H9 (cell line): ENCODE data around the gene SNED1. TPM values are rescaled to one million over a fixed set of nuclear protein-coding genes. Genes with fewer than 3 reads are reported as not detected.

Experiments
- DNase-seq: peaks from one replicate; pipeline ENCODE4 v3.0.0-alpha.2; 2017
- H2AFZ ChIP-seq: one replicate; pipeline ENCODE4 v1.6.1; 2013; ENCODE audit warnings: mild to moderate bottlenecking, low read length, control low read depth, moderate library complexity
- H2AK5ac ChIP-seq: 2 replicates; pipeline ENCODE4 v1.6.1; 2013; ENCODE audit warnings: low read length, control low read depth, mixed read lengths; ENCODE audit not compliant: insufficient read length
- H2BK120ac ChIP-seq: one replicate; pipeline ENCODE4 v1.6.1; 2013; ENCODE audit warnings: low read depth, mild to moderate bottlenecking, low read length, control low read depth, inconsistent platforms; ENCODE audit not compliant: poor library complexity, severe bottlenecking
- H2BK12ac ChIP-seq: 2 replicates; pipeline ENCODE4 v1.6.1; 2013; ENCODE audit warnings: low read length, control low read depth, mixed read lengths, low read depth; ENCODE audit not compliant: insufficient read length
- H2BK15ac ChIP-seq: 2 replicates; pipeline ENCODE4 v1.6.1; 2013; ENCODE audit warnings: low read depth, low read length, control low read depth
- H2BK20ac ChIP-seq: one replicate; pipeline ENCODE4 v1.6.1; 2013; ENCODE audit warnings: low read depth, mild to moderate bottlenecking, low read length, control low read depth, inconsistent platforms; ENCODE audit not compliant: poor library complexity, severe bottlenecking
- H2BK5ac ChIP-seq: 2 replicates; pipeline ENCODE4 v1.6.1; 2013; ENCODE audit warnings: low read length, control low read depth, mixed read lengths; ENCODE audit not compliant: insufficient read length
- H3K14ac ChIP-seq: 2 replicates; pipeline ENCODE4 v1.6.1; 2013; ENCODE audit warnings: low read length, control low read depth; ENCODE audit not compliant: insufficient read depth
- H3K18ac ChIP-seq: 2 replicates; pipeline ENCODE4 v1.6.1; 2013; ENCODE audit warnings: low read depth, mild to moderate bottlenecking, mixed read lengths, low read length, control low read depth; ENCODE audit not compliant: insufficient read length
- H3K23ac ChIP-seq: 2 replicates; pipeline ENCODE4 v1.6.1; 2013; ENCODE audit warnings: low read length, control low read depth, mixed read lengths, low read depth; ENCODE audit not compliant: insufficient read length
- H3K23me2 ChIP-seq: 2 replicates; pipeline ENCODE4 v1.6.1; 2013; ENCODE audit warnings: low read depth, mild to moderate bottlenecking, mixed read lengths, low read length, control low read depth; ENCODE audit not compliant: insufficient read length, poor library complexity, severe bottlenecking
- H3K27ac ChIP-seq: 2 replicates; pipeline ENCODE4 v1.5.1; 2013; ENCODE audit warnings: low read length, control low read depth, mixed read lengths, low read depth; ENCODE audit not compliant: insufficient read length
- H3K27me3 ChIP-seq: 2 replicates; pipeline ENCODE4 v1.6.1; 2013; ENCODE audit warnings: low read length, control low read depth, inconsistent platforms; ENCODE audit not compliant: insufficient read depth
- H3K4ac ChIP-seq: 2 replicates; pipeline ENCODE4 v1.6.1; 2013; ENCODE audit warnings: low read depth, mild to moderate bottlenecking, control low read depth, inconsistent platforms, low read length, moderate library complexity
- H3K4me1 ChIP-seq: 2 replicates; pipeline ENCODE4 v1.6.1; 2013; ENCODE audit warnings: low read length, control low read depth, inconsistent platforms; ENCODE audit not compliant: insufficient read depth
- H3K4me2 ChIP-seq: 2 replicates; pipeline ENCODE4 v1.6.1; 2013; ENCODE audit warnings: low read length, control low read depth, mixed read lengths; ENCODE audit not compliant: insufficient read length, insufficient read depth
- H3K56ac ChIP-seq: 2 replicates; pipeline ENCODE4 v1.6.1; 2013; ENCODE audit warnings: low read depth, mild to moderate bottlenecking, mixed read lengths, low read length, control low read depth; ENCODE audit not compliant: insufficient read length
- H3K79me1 ChIP-seq: 2 replicates; pipeline ENCODE4 v1.6.1; 2013; ENCODE audit warnings: low read depth, mild to moderate bottlenecking, moderate library complexity, low read length, control low read depth, inconsistent platforms; ENCODE audit not compliant: insufficient read depth, poor library complexity, severe bottlenecking
- H3K79me2 ChIP-seq: 2 replicates; pipeline ENCODE4 v1.6.1; 2013; ENCODE audit warnings: low read length, control low read depth, inconsistent platforms; ENCODE audit not compliant: insufficient read depth
- H3K9ac ChIP-seq: 2 replicates; pipeline ENCODE4 v1.6.1; 2013; ENCODE audit warnings: low read length, control low read depth, mixed read lengths; ENCODE audit not compliant: insufficient read length; ENCODE audit errors: extremely low read depth
- H3K9me3 ChIP-seq: one replicate; pipeline ENCODE4 v1.6.1; 2013; ENCODE audit warnings: low read depth, low read length, inconsistent platforms; ENCODE audit not compliant: control insufficient read depth
- H3T11ph ChIP-seq: one replicate; pipeline ENCODE4 v1.6.1; 2013; ENCODE audit warnings: mild to moderate bottlenecking, low read length, control low read depth, inconsistent platforms
- H4K20me1 ChIP-seq: one replicate; pipeline ENCODE4 v1.6.1; 2013; ENCODE audit not compliant: control insufficient read depth, insufficient read length, insufficient read depth
- H4K5ac ChIP-seq: 2 replicates; pipeline ENCODE4 v1.6.1; 2013; ENCODE audit warnings: low read depth, mild to moderate bottlenecking, mixed read lengths, low read length, control low read depth; ENCODE audit not compliant: insufficient read length
- H4K8ac ChIP-seq: replicated peaks from 2 replicates; pipeline ENCODE4 v1.6.1; 2013; ENCODE audit warnings: low read length, control low read depth, mixed read lengths, low read depth; ENCODE audit not compliant: insufficient read length
- H4K91ac ChIP-seq: 2 replicates; pipeline ENCODE4 v1.6.1; 2013; ENCODE audit warnings: low read depth, mild to moderate bottlenecking, moderate library complexity, mixed read lengths, low read length, control low read depth; ENCODE audit not compliant: insufficient read length
- H3K27ac Mint-ChIP-seq, 3 experiments: 2 replicates in 2 of 3; 3 replicates in 1 of 3; pipeline ENCODE4 v1.8.0; 2020 to 2021; ENCODE audit warnings: mixed read lengths in 3 of 3, mild to moderate bottlenecking in 1 of 3, moderate library complexity in 1 of 3
- H3K27me3 Mint-ChIP-seq: 2 replicates; pipeline ENCODE4 v1.8.0; 2021; ENCODE audit warnings: low read depth, mild to moderate bottlenecking, moderate library complexity, mixed read lengths
- H3K36me3 Mint-ChIP-seq, 3 experiments: 2 replicates in 2 of 3; 3 replicates in 1 of 3; pipeline ENCODE4 v1.8.0; 2020 to 2021; ENCODE audit warnings: low read depth in 3 of 3, mixed read lengths in 3 of 3; ENCODE audit not compliant: insufficient read depth in 1 of 3
- H3K4me1 Mint-ChIP-seq, 2 experiments: 2 replicates each; pipeline ENCODE4 v1.8.0; 2020; ENCODE audit warnings: mixed read lengths in 2 of 2
- H3K4me3 Mint-ChIP-seq, 2 experiments: 2 replicates in 1 of 2; 3 replicates in 1 of 2; pipeline ENCODE4 v1.8.0; 2020 to 2021; ENCODE audit warnings: mild to moderate bottlenecking in 2 of 2, mixed read lengths in 2 of 2, moderate library complexity in 1 of 2
- H3K9me3 Mint-ChIP-seq, 2 experiments: 2 replicates in 1 of 2; 3 replicates in 1 of 2; pipeline ENCODE4 v1.8.0; 2020; ENCODE audit warnings: mild to moderate bottlenecking in 2 of 2, mixed read lengths in 2 of 2, moderate library complexity in 1 of 2
- WGBS: extraction: QIAGEN DNeasy Blood & Tissue Kit; methylation state at CpG from one replicate; pipeline ENCODE4 v1.1.7; 2013; ENCODE audit warnings: missing lambda C conversion rate, low lambda C conversion rate, mixed read lengths; ENCODE audit not compliant: insufficient read length; ENCODE audit errors: extremely low coverage; 5-methylcytosine and 5-hydroxymethylcytosine counted together
- total RNA-seq: library from RNA; stranded (reverse); gene quantifications from 2 replicates; pipeline ENCODE4 v1.2.1, GENCODE V29; 2021
- TF ChIP-seq, protein P1 (sequence below): fragments of 200-600 bp; sonication (generic); conservative IDR thresholded peaks from 3 replicates; pipeline ENCODE4 v1.8.0; 2021; ENCODE audit warnings: antibody characterized with exemption, mild to moderate bottlenecking

SNED1 gene
- total RNA-seq, 1 experiment from 2014 or later = 2.5 TPM

DNA sequence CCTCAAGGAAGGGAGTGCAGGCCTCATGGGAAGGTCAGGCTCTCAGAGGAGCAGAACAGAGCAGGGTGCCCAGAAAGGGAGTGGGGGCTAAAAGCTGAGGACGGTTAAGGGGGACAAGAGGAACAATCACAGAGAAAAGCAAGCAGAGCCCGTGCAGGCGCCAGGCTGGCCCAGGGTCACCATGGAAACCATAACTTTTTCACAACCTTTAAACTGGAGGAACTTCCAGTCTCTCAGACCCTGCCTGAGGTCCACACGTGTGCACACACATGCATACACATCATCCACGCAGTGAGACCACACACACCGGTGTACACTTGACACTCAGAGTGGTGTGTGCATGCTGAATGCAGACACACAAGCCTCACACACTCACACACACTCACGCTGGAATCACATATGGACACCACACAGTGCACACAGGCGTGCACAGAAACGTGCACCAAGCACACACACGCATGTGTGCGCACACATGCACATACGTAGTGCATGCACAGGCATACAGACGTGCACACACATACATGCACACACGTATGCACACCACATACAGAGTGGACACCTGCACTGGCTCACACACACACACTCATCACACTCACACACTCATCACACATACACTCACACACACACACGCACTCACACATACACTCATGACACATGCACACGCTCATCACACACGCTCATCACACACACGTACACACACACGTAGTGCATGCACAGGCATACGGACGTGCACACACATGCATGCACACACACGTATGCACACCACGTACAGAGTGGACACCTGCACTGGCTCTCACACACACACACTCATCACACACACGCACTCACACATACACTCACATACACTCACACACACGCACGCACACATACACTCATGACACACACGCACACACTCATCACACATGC is 37.2 kb upstream of the SNED1 start:
- WGBS = 100% methylated on average over 5 of the region's 27 CpGs
- no peak overlapping the region for H2AK5ac ChIP-seq
- peaks cover 3 to 4% of the 10 kb centered on the region in 2 experiments; a peak in 3 of 4 replicates for H3K4me1 Mint-ChIP-seq
- H3K18ac ChIP-seq = no peak overlapping the region
- H3K79me1 ChIP-seq = no peaks in the 10 kb centered on the region
- H2BK12ac ChIP-seq = no peak overlapping the region
- no peak overlapping the region for H2BK20ac ChIP-seq
- TF ChIP-seq, protein P1, sequence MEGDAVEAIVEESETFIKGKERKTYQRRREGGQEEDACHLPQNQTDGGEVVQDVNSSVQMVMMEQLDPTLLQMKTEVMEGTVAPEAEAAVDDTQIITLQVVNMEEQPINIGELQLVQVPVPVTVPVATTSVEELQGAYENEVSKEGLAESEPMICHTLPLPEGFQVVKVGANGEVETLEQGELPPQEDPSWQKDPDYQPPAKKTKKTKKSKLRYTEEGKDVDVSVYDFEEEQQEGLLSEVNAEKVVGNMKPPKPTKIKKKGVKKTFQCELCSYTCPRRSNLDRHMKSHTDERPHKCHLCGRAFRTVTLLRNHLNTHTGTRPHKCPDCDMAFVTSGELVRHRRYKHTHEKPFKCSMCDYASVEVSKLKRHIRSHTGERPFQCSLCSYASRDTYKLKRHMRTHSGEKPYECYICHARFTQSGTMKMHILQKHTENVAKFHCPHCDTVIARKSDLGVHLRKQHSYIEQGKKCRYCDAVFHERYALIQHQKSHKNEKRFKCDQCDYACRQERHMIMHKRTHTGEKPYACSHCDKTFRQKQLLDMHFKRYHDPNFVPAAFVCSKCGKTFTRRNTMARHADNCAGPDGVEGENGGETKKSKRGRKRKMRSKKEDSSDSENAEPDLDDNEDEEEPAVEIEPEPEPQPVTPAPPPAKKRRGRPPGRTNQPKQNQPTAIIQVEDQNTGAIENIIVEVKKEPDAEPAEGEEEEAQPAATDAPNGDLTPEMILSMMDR = no peak
- H3K23me2 ChIP-seq = no peaks in the 10 kb centered on the region
- H2BK15ac ChIP-seq = no peak overlapping the region
- no peaks in the 10 kb centered on the region; the same call in 1 of the 2 replicates for H3K4me1 ChIP-seq
- no peaks in the 10 kb centered on the region for H4K20me1 ChIP-seq
- H3K9ac ChIP-seq = no peak overlapping the region
- no peak overlapping the region for H3K4me3 Mint-ChIP-seq
- no peak overlapping the region for H3T11ph ChIP-seq
- H3K4ac ChIP-seq = no peak overlapping the region
- no peak overlapping the region for H4K5ac ChIP-seq
- H4K8ac ChIP-seq = no peak overlapping the region
- no peaks in the 10 kb centered on the region for H3K79me2 ChIP-seq
- H2BK5ac ChIP-seq = no peak overlapping the region
- no peak overlapping the region for H2BK120ac ChIP-seq
- no peak overlapping the region for H3K23ac ChIP-seq
- H2AFZ ChIP-seq = no peak overlapping the region
- no peak overlapping the region for H3K14ac ChIP-seq
- H3K56ac ChIP-seq = no peak overlapping the region
- peak; percentile 19 for DNase-seq
- no peaks in the 10 kb centered on the region for H3K27me3 Mint-ChIP-seq
- H3K27ac Mint-ChIP-seq = no peak overlapping the region; a peak in 1 of 7 replicates
- H4K91ac ChIP-seq = no peak overlapping the region
- H3K36me3 Mint-ChIP-seq = no peaks in the 10 kb centered on the region
- H3K9me3 Mint-ChIP-seq = no peaks in the 10 kb centered on the region
- H3K4me2 ChIP-seq = no peak overlapping the region
- no peak overlapping the region for H3K27ac ChIP-seq
- no peaks in the 10 kb centered on the region for H3K27me3 ChIP-seq
- H3K9me3 ChIP-seq = no peaks in the 10 kb centered on the region
